Activated CD8-positive, alpha-beta memory T cell treated with anti-CD3 and anti-CD28 coated beads, Interleukin-2, amount 50 U/mL, for 1 hour (primary cell): ENCODE results near the gene CCDC69.
"Not testable (repeated sequence)": the region's sequence is repeated elsewhere in the genome, so short reads cannot be mapped to it uniquely, and the experiment has no call there.

Source experiments
- DNase-seq: peaks from one replicate; pipeline ENCODE4 v3.0.0-alpha.2; 2020; ENCODE audit errors: extremely low read depth

CCDC69 gene

DNA sequence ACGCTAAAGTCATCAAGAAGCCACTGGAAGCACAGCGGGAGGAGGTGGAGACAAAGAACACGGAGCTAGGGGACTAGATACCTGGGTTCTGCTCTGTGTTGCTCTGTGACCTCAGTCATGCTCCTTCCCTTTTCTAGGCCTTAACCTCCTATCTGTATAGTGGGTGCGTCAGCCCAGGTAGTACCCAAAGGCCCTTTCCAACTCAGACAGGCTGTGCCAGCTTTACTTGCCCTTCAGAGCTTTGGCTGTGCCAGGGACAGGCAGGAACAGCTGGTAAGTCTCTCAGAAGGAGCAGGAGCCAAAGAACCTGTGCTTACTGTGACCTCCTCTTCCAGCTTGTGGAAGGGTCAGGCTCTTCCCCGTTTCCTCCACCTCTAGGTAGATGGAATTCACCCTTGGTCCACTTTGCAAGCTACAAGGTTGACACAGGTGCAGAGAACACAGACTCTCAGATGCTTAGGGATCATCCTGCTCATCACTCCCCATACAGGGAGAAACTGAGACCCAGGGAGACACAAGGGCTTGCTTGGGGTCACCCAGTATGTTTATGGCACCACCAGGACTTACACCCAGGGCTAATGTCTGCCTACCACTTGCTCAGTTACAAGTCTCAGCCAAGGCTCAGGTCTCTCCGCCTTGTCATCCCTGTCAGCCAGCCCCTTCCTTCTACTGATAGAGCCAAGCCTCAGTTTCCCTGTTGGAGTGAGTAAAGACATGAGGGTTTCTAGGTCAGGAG lies 1.7 kb downstream of the CCDC69 start:
- no peak for DNase-seq

DNA sequence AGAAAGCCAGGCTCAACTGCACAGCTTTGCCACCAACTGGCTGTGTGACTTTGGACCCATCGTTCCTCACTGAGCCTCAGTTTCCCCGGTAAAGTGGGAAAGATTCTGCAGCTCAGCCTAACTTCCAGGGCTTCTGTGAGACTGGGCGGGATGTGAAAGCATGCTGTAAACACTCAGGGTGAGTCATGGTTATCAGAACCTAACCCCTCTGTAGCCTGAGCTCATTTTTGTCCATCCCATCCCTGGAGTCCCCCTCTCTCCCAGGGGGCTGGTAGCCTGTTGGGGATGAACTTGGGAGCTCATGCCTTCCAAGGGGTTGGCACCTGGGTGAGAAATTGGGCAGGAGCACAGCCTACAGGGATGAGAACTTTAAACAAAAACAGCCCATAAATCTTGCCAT lies 2.3 kb downstream of the CCDC69 start:
- no peak for DNase-seq

DNA sequence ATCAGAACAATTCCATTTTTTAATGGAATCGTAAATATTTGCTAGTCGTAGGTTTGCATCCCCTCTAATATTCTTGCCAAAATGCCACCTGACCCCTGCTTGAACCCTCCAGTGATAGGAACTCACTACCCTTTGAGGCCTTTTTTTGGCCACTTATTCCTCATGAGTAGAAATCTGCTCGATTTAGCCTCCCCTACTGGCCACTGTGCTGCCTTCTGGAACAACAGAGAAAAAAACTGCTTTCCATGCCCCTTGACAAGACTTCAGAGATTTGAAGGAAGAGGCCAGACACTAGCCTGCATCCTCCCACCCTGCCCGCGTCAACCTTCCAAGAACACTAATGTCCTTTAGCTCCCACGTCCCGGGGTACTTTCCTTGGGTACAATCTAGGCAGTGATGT lies 4.1 kb downstream of the CCDC69 start:
- no peak for DNase-seq

DNA sequence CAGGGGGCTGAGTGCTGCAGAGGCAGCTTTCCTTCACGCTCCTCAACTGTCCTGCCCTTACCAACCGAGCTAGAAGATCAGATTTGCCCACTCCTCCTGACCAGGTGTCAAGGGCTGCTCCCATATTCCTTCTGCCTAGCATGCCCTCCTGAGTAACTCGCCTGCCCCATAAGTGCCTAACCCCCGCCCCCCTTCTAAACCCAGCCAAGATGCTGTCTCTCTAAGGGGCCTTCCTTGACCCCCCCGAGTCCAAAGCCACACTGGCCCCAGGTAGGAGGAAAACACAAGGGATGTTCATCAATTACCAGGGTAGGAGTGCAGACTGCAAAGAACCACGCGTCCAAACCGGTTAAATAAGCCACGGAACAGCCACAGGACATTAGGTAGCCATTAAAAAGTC lies 4.8 kb downstream of the CCDC69 start:
- no peak for DNase-seq

DNA sequence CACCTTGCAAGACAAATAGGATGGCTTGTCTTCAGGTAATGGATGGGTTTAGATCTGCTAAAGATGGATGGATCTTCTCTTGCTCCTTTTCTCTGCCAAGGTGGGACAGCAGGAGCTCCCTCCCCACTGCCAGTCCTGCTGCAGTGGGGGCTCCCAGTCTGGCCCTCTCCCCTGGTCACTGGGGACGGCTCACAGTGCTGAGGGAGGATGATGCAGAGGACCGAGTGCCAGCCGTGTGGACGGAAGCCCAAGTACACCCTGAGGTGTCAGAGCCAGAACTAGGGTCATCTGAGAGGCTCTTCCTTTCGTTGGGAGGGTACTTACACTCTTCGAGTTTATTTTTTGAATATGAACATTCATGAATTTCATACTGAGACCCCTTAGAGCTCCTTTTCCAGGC lies 5.7 kb downstream of the CCDC69 start:
- no peak for DNase-seq

DNA sequence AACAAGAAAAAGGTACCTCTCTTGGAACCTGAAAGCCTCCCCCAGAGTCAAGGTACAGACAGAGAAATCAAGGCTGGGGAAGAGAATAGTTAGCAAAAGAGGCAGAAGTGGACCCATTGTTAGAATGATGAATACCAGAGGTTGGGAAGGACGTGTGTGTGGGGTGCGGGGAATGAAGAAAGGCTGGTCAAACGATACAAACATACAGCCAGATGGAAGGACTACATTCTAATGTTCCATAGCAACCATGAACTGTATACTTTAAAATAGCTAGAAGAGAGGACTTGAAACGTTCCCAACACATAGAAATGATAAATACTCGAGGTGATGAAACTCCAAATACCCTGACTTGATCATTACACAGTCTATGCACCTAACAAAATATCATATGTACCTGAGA lies 7.1 kb downstream of the CCDC69 start:
- no peak for DNase-seq

DNA sequence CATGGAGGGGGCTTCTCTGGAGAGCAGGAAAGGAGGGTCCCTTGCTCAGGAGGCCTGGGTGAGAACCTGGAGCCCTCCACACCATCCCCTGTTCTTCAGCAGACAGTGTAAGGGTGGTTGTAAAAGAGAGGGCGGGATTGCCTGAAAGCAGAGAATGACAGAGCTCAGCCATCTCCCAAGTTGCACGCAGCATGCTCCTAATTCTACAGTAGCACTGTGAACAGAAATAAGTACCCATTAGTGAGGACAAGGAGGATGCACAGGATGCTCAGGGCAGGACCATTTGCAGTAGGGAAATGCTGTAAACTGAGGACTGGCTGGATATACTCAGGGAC lies 8.4 kb downstream of the CCDC69 start:
- no peak for DNase-seq

DNA sequence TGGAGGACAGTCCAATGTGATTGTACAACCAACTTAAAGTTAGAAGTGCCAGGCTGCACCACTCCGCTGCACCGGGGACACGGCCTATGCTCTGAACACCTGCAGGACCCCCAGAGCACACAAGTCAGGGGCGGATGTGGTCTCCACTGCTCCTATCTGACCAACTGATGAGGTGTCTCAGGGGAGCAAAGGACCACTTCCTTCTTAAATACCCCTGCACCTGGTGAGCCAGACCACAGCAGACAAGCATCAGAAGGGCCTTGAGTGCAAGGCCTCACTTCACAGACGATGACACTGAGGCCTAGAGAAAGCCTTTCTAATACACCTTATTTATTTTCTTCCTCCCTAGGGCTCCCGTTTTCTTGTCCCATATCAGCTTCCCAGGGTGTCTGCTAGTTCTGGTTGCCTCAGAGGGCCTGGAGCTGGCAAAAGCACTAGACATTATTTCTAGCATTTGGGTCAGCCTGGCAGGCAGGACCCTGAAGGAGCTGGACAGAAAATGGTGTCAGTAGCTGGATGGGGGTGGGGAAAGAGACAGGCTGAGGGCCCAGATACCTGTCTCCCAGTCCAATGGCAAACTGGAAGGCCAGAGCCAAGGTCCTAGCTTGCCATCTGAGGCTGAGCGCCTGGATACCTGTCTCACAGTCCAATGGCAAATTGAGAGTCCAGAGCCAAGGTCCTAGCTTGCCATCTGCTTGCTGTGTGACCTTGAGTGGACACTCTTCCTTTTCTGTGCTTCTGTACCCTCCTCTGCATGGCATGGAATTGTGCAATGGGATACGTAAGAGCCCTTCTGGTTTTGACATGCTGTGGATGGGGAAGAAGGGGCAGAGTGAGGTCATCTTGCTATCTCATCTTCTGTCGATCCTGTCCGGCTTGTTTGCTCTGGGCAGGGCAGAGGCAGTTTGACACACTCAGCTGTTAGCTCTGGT lies 9.0 kb downstream of the CCDC69 start:
- no peak for DNase-seq

DNA sequence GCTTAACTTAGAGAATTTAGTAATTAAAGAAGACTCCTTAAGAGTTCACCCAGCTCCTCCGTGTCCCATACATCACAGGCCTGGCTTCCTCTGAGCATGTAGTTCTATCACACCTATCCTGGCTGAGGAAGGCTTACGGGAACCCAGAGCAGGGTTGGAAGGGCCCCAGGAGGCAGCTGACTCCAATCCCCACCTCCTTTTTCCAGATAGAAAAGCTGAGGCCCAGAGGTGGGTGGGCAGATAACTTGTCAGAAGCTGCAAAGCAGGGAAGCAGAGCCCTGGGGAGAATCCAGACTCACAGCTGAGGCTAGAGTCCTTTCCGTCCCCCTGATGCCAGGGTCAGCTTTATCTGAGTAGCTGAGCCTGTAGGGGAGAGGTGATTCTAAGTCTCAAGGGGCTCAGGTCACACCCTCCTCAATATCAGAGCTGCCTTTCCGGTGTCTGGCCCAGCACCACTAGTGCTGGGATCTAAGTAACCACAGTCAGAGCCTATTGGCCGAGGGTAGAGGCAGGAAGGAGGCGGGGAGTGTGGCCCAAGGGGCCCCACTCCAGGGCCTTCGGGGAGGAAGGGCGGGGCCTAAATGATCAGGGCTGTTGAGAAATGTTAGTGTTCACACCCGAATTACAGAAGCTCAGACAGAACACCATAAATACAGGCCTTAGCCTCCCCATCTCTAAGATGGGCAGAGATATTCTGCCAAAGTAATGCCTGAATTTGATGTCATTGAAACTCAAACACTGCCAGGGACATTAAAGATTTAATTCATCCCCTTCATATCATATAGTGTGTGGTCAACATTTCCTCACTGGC lies 9.9 kb downstream of the CCDC69 start:
- peak; percentile 77 for DNase-seq

DNA sequence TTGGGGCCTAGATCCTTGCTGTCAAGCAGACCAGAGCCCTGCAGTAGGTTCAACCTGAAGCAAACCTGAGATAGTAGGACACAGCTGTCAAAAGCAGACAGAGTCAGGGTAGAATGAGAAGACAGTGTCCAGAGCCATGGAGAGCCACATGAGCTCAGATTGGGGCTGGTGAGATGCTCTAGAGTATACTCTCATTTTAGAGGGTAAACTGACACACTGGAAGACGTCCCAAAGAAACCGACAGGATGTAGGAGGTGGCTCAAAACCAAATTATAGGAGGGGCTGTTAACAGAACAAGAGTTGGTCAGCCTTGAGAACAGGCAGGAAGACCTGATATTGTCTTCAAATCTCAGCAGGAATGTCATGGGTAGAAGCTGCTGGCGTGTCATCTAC lies 11.5 kb downstream of the CCDC69 start:
- DNase-seq = no peak

DNA sequence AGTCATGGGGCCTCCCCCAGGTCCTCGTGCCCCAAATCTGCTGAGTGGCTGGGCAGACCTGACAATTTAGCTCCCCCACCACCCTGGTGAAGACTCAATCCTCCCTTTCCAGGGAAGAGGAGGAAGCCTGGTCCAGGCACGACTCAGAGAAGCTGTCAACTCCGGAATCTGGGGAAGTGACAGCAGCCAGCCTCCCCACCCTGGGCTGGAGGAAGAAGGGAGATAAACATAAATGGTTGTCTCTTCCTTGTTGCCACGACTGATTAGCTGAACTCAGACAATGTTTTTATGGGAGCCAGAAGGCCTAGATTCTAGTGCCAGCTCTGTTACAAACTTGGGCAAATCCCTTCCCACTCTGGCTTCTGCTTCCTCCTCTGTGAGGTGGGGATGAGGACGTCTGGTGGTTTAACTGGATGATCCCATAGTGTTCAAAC lies 15.4 kb downstream of the CCDC69 start:
- DNase-seq = no peak

DNA sequence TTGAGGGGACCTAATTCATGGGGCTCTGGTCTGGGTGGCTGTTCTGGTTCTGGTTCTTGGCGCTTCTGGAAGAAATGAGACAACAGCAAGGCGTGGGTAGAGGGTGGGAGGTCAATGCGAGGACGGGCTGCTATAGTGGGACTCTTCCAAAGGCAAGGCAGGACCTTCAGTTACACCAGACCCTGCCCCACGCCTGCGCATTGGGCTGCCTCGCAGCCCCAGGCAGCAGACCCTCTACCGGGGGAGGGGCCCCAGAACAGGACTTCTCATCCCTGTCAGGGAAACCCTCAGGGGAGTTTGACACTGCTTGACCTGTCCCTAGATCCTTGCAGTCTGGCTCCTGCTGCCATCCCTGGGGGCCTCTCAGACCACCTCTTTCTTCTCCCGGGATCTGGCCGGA lies 18.5 kb downstream of the CCDC69 start:
- no peak for DNase-seq

DNA sequence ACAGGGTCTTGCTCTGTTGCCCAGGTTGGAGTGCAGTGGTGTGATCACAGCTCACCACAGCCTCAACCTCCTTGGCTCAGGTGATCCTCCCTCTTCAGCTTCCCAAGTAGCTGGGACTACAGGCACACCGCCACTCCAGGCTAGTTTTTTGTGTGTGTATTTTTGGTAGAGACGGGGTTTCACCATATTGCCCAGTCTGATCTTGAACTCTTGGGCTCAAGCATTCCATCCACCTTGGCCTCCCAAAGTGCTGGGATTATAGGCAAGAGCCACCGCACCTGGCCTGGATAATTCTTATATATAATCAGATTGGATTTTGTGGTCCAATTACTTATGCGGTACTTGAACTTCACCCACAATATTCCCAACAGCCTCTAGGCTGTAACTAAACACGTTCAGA lies 19.8 kb downstream of the CCDC69 start:
- DNase-seq = no peak

DNA sequence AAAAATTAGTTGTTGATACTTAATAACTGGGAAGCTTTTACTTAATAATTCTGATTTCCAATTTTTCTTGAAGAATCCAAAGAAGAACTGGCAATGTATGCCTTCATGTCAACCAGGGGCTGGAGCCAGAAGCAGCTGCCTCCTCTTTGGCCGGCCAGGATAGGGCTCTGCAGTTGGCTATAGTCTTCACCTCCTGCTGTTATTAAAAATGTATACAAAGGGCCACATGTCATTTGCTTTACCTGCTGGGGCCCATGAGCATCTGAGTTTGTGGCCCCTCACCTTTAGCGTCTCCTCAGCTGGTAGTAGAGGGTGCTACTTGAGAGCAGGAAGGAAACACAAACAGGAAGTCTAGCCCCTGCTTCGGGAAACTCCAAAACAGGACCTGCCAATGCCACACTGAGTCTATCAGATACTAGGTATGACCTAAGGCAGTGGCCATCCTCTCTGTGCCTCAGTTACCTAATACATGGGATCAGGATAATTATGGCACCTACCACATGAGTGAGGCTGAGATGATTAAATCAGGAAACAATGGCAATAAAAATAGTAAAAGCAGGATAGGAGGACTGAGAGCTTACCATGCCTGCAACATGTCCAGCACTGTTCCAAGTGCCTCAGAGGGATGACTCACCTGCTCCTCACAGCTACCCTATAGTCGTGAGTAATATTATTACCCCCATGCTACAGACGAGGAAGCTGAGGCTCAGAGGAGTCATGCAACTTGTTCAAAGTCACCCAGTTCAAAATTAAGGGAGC lies 21.3 kb downstream of the CCDC69 start:
- DNase-seq = no peak

DNA sequence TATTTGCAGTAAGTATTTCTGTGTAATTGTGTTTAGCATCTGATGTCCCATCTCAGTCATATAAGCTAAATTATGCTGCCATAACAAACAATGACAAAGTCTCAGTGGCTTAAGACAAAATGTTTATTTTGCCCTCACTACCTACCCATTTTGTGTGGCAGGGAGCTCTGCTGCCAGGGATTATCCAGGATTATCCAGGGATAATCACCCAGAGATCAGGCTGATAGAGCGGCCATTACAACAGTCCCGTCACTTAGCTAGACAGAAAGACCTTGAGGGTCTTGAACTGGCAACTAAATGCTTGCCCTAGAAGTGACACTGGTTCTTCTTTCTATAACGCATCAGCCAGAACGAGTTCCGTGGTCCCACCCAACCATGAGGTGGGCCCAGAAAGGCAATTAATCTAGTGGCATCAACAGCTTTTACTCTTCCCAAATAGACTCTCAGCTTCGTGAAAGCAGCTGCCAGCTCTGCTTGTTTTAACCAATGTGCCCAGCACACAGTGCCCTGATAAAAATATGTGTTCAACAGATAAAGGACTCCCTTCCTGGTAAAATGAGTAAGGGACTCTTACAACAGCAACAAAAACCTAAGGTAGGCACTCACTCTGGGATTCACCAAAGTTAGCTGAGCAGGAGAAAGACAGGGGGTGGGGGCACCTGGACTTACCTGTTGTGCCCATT lies 22.8 kb downstream of the CCDC69 start:
- no peak for DNase-seq

DNA sequence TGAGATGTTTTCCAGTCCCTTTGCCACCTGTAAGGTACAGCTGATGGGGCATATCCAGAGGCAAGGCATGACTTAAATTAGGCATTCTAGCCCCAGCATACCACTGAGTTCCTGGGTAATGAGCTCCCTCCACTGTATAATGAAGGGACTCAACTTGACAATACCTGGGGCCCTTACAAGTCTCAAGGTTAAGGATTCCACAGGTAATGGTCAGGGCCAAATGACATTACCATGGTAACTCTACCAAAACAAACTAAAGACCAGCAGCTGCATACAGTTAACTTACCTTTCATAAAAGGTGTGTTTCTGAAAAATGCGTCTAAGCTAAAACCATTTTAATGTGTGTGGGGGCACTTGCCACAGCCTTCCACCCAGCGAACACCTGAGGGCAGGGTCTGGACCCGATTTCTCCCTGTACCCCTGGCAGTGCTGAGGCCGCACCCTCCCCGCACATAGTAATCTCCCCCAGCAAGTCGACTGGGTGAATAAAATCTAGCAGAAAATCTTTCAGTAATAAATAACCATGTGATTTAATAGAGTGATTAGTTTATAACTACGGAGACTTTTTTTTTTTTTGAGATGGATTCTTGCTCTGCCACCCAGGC lies 24.2 kb downstream of the CCDC69 start:
- no peak for DNase-seq

DNA sequence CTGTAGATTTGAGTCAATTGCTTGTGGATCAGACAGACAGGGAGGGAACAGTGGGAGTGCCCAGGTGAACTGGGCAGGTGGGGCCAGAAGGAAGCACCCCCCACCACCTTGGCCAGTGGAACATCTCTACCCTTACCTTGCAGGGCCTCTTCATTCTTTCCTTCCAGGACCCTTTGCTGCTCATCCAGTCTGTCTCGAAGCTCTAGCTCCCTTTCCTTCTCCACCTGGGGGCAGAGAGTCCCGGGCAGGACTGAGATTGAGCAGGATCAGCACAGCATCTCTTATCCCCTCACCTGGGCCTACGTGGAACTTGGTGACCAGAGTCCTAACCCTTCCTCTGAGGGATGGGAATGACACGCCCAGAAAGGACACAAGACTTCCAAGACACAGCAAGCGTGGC lies 25.0 kb downstream of the CCDC69 start:
- no peak for DNase-seq

DNA sequence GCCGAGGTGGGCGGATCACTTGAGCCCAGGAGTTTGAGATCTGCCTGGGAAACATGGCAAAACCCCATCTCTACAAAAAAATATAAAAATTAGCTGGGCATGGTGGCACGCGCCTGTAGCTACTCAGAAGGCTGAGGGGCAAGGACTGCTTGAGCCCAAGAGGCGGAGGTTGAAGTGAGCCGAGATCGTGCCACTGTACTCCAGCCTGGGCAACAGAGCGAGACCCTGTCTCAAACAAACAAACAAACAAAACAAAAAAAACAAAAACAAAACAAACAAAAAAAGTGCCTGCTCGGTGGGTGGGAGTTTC lies 26.6 kb downstream of the CCDC69 start:
- not testable (repeated sequence) for DNase-seq

DNA sequence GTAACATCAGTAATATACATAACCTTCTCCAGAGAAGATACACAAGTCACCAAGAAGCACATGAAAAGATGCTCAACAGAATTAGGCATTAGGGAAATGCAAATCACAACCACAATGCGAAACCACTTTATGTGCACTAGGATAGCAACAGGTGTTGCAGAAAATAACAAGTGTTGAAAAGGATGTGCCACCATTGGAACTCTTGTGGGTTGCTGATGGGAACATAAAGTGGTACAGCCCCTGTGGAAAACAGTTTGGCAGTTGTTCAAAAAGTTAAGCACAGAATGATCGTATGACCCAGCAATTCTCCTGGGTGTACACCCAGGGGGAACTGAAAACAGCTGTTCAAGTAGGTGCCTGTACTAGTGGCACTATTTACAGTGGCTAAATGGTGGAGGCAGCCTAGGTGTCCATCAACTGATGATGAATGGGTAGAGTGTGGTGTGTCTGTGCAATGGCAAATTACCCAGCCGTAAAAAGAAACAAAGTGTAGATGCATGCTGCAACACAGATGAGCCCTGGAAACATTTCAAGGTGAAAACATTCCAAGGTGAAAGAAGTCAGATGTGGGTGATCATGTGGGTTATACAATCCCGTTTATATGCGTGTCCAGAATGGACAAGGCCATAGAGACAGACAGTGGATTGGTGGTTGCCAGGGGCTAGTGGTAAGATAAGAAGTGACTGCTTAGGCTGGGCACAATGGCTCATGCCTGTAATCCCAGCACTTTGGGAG lies 27.2 kb downstream of the CCDC69 start:
- no peak for DNase-seq

DNA sequence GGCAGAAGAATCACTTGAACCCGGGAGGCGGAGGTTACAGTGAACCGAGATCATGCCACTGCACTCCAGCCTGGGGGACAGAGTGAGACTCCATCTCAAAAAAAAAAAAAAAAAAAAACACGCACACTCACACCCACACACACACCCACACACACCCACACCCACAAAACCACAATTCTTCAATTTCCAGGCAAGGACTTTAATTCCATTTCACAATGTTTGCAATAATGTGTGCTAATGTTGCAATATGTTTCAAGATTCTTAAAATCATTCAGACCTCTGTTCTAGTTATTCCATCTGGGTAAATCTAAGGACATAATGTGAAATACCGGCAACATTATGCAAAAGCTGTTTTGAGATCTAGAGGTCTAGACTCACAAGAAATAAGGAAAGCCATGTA lies 28.3 kb downstream of the CCDC69 start:
- DNase-seq = no peak
